HepG2 (cell line): ENCODE results near the gene IQCH. TPM values are rescaled to one million over a fixed set of nuclear protein-coding genes. Genes with fewer than 3 reads are reported as not detected.

Experiments used
- CAMTA2 ChIP-seq: sonication (generic); formaldehyde crosslinking; IDR thresholded peaks from 2 replicates; pipeline ENCODE4 v1.4.0; 2020; ENCODE audit warnings: mild to moderate bottlenecking, missing genetic modification reagents, borderline replicate concordance
- CBX2 ChIP-seq, 2 experiments: fragments of 200-600 bp in 1 of 2; sonication (generic); formaldehyde crosslinking in 1 of 2; IDR thresholded peaks; 2 replicates each; pipeline versions ENCODE4 v1.7.0 to v1.8.1; 2018 to 2022; ENCODE audit warnings: low read depth in 2 of 2, low read length in 1 of 2, mild to moderate bottlenecking in 1 of 2, missing genetic modification reagents in 1 of 2
- DMAP1 ChIP-seq: IDR thresholded peaks from 2 replicates; pipeline ENCODE4 v1.6.1; 2016
- FOXC1 ChIP-seq: sonication (generic); formaldehyde crosslinking; IDR thresholded peaks from 2 replicates; pipeline ENCODE4 v1.8.0; 2022; ENCODE audit warnings: mild to moderate bottlenecking, missing genetic modification reagents, borderline replicate concordance
- FOXJ3 ChIP-seq: sonication (generic); formaldehyde crosslinking; IDR thresholded peaks from 2 replicates; pipeline ENCODE4 v1.4.0; 2020; ENCODE audit warnings: missing genetic modification reagents, mild to moderate bottlenecking, borderline replicate concordance
- HMGA1 ChIP-seq: sonication (generic); formaldehyde crosslinking; conservative IDR thresholded peaks from 2 replicates; pipeline ENCODE4 v1.4.0; 2020; ENCODE audit warnings: missing genetic modification reagents
- HNF4G ChIP-seq, 2 experiments: sonication (generic) in 1 of 2; formaldehyde crosslinking in 1 of 2; IDR thresholded peaks; 2 replicates each; pipeline versions ENCODE4 v1.4.0 to v1.6.1; 2011 to 2020; ENCODE audit warnings: borderline replicate concordance in 2 of 2, low read depth in 2 of 2, mild to moderate bottlenecking in 2 of 2, low read length in 1 of 2, missing genetic modification reagents in 1 of 2, moderate library complexity in 1 of 2
- MTA3 ChIP-seq: sonication (generic); formaldehyde crosslinking; IDR thresholded peaks from 2 replicates; pipeline ENCODE4 v1.4.0; 2020; ENCODE audit warnings: missing genetic modification reagents
- NPAS2 ChIP-seq: sonication (generic); formaldehyde crosslinking; IDR thresholded peaks from 2 replicates; pipeline ENCODE4 v1.8.0; 2022; ENCODE audit warnings: mild to moderate bottlenecking, missing genetic modification reagents, borderline replicate concordance
- POLR2AphosphoS5 ChIP-seq: IDR thresholded peaks from 2 replicates; pipeline ENCODE4 v1.6.1; 2012; ENCODE audit warnings: low read depth, low read length
- RXRA ChIP-seq: sonication (generic); formaldehyde crosslinking; IDR thresholded peaks from 2 replicates; pipeline ENCODE4 v1.5.1; 2020; ENCODE audit warnings: missing genetic modification reagents
- SALL1 ChIP-seq: sonication (generic); formaldehyde crosslinking; IDR thresholded peaks from 2 replicates; pipeline ENCODE4 v1.8.0; 2022; ENCODE audit warnings: mild to moderate bottlenecking, missing genetic modification reagents
- SMAD1 ChIP-seq: sonication (generic); formaldehyde crosslinking; IDR thresholded peaks from 2 replicates; pipeline ENCODE4 v1.4.0; 2020; ENCODE audit warnings: missing genetic modification reagents, low read depth, mild to moderate bottlenecking, borderline replicate concordance
- SP2 ChIP-seq: sonication (generic); formaldehyde crosslinking; IDR thresholded peaks from 2 replicates; pipeline ENCODE4 v1.5.1; 2020; ENCODE audit warnings: mild to moderate bottlenecking, missing genetic modification reagents
- TBP ChIP-seq: sonication (generic); formaldehyde crosslinking; IDR thresholded peaks from 2 replicates; pipeline ENCODE4 v1.5.0; 2020; ENCODE audit warnings: missing genetic modification reagents
- ZBTB20 ChIP-seq: sonication (generic); formaldehyde crosslinking; IDR thresholded peaks from 2 replicates; pipeline ENCODE4 v1.8.1; 2023; ENCODE audit warnings: missing genetic modification reagents, low read depth, mild to moderate bottlenecking, borderline replicate concordance
- ZMAT5 ChIP-seq: sonication (generic); formaldehyde crosslinking; IDR thresholded peaks from 2 replicates; pipeline ENCODE4 v1.5.0; 2020; ENCODE audit warnings: mild to moderate bottlenecking, low read depth, missing genetic modification reagents, borderline replicate concordance
- ZMYM3 ChIP-seq: sonication (generic); formaldehyde crosslinking; IDR thresholded peaks from 2 replicates; pipeline ENCODE4 v1.5.1; 2020; ENCODE audit warnings: mild to moderate bottlenecking, missing genetic modification reagents
- ZNF138 ChIP-seq: sonication (generic); formaldehyde crosslinking; IDR thresholded peaks from 2 replicates; pipeline ENCODE4 v1.5.0; 2020; ENCODE audit warnings: mild to moderate bottlenecking, low read depth, missing genetic modification reagents
- ZNF180 ChIP-seq: sonication (generic); formaldehyde crosslinking; IDR thresholded peaks from 2 replicates; pipeline ENCODE4 v1.4.0; 2020; ENCODE audit warnings: low read depth, missing genetic modification reagents, borderline replicate concordance
- ZNF256 ChIP-seq: sonication (generic); formaldehyde crosslinking; conservative IDR thresholded peaks from 2 replicates; pipeline ENCODE4 v1.4.0; 2020; ENCODE audit warnings: missing genetic modification reagents
- ZNF333 ChIP-seq: sonication (generic); formaldehyde crosslinking; IDR thresholded peaks from 2 replicates; pipeline ENCODE4 v1.4.0; 2020; ENCODE audit warnings: mild to moderate bottlenecking, missing genetic modification reagents, borderline replicate concordance
- ZNF788 ChIP-seq: sonication (generic); formaldehyde crosslinking; IDR thresholded peaks from 2 replicates; pipeline ENCODE4 v1.5.0; 2020; ENCODE audit warnings: mild to moderate bottlenecking, missing genetic modification reagents, borderline replicate concordance
- ZSCAN20 ChIP-seq: sonication (generic); formaldehyde crosslinking; IDR thresholded peaks from 2 replicates; pipeline ENCODE4 v1.4.0; 2020; ENCODE audit warnings: missing genetic modification reagents, mild to moderate bottlenecking, borderline replicate concordance
- polyA plus RNA-seq, 8 experiments: library from polyadenylated mRNA; depleted of rRNA in 3 of 8; stranded (reverse) in 7 of 8; unstranded in 1 of 8; fragments of >200 nt; fragmentation: Illumina TruSeq in 4 of 8; extraction: Trizol in 4 of 8; gene quantifications; 2 replicates each; pipeline versions ENCODE4 v1.2.1 to v1.2.3, GENCODE V29; 2011 to 2016; ENCODE audit warnings: low read depth in 4 of 8, missing spikeins in 1 of 8, mixed read lengths in 1 of 8; ENCODE audit not compliant: insufficient read depth in 1 of 8
- total RNA-seq, 5 experiments: library from RNA; depleted of rRNA; stranded (reverse); fragments of >200 nt; fragmentation: Illumina TruSeq; extraction: Trizol; gene quantifications; 2 replicates each; pipeline ENCODE4 v1.2.3, GENCODE V29; 2016; ENCODE audit warnings: low read depth in 1 of 5
- TF ChIP-seq, protein P1 (sequence below): IDR thresholded peaks from 2 replicates; pipeline ENCODE4 v1.6.1; 2016
- TF ChIP-seq, protein P2 (sequence below): IDR thresholded peaks from 2 replicates; pipeline ENCODE4 v1.6.1; 2018; ENCODE audit warnings: missing genetic modification reagents, mild to moderate bottlenecking, missing compliant biosample characterization

Gene IQCH
- total and polyA plus RNA-seq, 2 of the 13 experiments (the other 11 are each of a cell fraction or from before 2014, with no cell fraction given) = 0.16 to 0.55 TPM

GRCh38 chr15:67521029-67521782 is 266.6 kb downstream of the IQCH start, which contains the start of gene C15orf61 (continued):
- TF ChIP-seq HNF4G (IDR thresholded peaks at IDR 0.05; ENCODE audit: borderline replicate concordance, low read depth, low read length) (no peak), HNF4G (CRISPR knock-in tag; IDR thresholded peaks at IDR 0.05; ENCODE audit: borderline replicate concordance, low read depth) (no peak; the same call in 1 of the 2 replicates), NPAS2 (CRISPR knock-in tag) (no peak), ZSCAN20 (CRISPR knock-in tag) (no peak; the same call in 1 of the 2 replicates), ZNF256 (CRISPR knock-in tag) (no peak; the same call in none of the 2 replicates), HMGA1 (no peak), MTA3 (CRISPR knock-in tag) (no peak), DMAP1 (CRISPR knock-in tag) (peak; percentile 95), ZMAT5 (CRISPR knock-in tag) (no peak; the same call in 1 of the 2 replicates), POLR2AphosphoS5 (peak; percentile 59), CBX2 (IDR thresholded peaks at IDR 0.05; ENCODE audit: low read depth, low read length) (no peak), CBX2 (CRISPR knock-in tag; IDR thresholded peaks at IDR 0.05; ENCODE audit: low read depth) (peak; percentile 77; the same call in 1 of the 2 replicates), ZNF180 (CRISPR knock-in tag) (no peak), SMAD1 (peak; percentile 92), FOXJ3 (CRISPR knock-in tag) (no peak; the same call in 1 of the 2 replicates), ZNF333 (CRISPR knock-in tag) (peak; percentile 93; the same call in 1 of the 2 replicates), ZBTB20 (CRISPR knock-in tag) (no peak), CAMTA2 (CRISPR knock-in tag) (peak; percentile 77), FOXC1 (CRISPR knock-in tag) (peak; percentile 92; the same call in 1 of the 2 replicates), SP2 (CRISPR knock-in tag) (no peak), ZNF138 (CRISPR knock-in tag) (peak; percentile 57; the same call in 1 of the 2 replicates), RXRA (CRISPR knock-in tag) (peak; percentile 81), SALL1 (peak; percentile 88), ZMYM3 (CRISPR knock-in tag) (peak; percentile 64; the same call in 1 of the 2 replicates), TBP (CRISPR knock-in tag) (no peak), ZNF788 (CRISPR knock-in tag) (no peak)
- TF ChIP-seq, protein P1, sequence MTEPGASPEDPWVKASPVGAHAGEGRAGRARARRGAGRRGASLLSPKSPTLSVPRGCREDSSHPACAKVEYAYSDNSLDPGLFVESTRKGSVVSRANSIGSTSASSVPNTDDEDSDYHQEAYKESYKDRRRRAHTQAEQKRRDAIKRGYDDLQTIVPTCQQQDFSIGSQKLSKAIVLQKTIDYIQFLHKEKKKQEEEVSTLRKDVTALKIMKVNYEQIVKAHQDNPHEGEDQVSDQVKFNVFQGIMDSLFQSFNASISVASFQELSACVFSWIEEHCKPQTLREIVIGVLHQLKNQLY = no peak; the same call in 1 of the 2 replicates
- TF ChIP-seq, protein P2, sequence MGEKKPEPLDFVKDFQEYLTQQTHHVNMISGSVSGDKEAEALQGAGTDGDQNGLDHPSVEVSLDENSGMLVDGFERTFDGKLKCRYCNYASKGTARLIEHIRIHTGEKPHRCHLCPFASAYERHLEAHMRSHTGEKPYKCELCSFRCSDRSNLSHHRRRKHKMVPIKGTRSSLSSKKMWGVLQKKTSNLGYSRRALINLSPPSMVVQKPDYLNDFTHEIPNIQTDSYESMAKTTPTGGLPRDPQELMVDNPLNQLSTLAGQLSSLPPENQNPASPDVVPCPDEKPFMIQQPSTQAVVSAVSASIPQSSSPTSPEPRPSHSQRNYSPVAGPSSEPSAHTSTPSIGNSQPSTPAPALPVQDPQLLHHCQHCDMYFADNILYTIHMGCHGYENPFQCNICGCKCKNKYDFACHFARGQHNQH = peak; percentile 57
